AG04449 (cell line): ENCODE results near the gene UACA.

Experiments used
- CTCF ChIA-PET: fragments of 350-600 bp; formaldehyde crosslinking; extraction: SDS; loops from one replicate; lab custom pipeline; 2021; ENCODE audit warnings: antibody characterized with exemption; lab: Yijun Ruan, JAX
- POLR2A ChIA-PET: fragments of 400-600, 350-600 bp; formaldehyde crosslinking; extraction: SDS; loops from one replicate; lab custom pipeline; 2020; ENCODE audit warnings: antibody characterized with exemption, inconsistent platforms; lab: Yijun Ruan, JAX
- DNase-seq: peaks from one replicate; pipeline ENCODE4 v3.0.0-alpha.2; 2010; ENCODE audit warnings: low read depth, low spot score
- H3K4me3 ChIP-seq: 2 replicates; pipeline ENCODE4 v1.5.1; 2011; ENCODE audit warnings: low read depth, mild to moderate bottlenecking, control low read depth, low read length
- CTCF ChIP-seq: IDR thresholded peaks from one replicate; pipeline ENCODE4 v1.5.1; 2011; ENCODE audit warnings: mild to moderate bottlenecking, moderate library complexity, low read length, control low read depth, inconsistent platforms; ENCODE audit not compliant: insufficient read depth; ENCODE audit errors: missing control alignments

UACA gene

DNA sequence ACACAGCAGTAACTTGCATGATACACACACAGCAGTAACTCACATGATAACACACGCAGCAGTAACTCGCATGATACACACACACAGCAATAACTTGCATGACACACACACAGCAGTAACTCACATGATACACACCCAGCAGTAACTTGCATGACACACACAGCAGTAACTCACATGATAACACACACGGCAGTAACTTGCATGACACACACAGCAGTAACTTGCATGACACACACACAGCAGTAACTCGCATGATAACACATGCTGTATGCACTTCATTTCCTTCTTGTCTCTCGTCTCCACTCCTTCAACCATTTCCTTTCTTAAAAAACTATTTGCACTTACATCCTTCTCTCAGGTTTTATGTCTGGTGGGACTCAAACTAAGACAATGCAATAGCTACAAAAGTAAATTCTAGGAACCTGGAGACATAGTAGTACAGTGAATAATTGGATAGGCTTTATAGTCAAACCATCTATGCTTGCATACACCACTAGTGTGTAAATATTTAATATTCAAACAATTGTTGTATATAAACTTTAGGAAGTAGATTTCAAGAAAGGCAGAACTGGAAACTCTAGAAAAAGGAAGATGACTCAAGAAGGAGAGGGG is 130.8 kb downstream of the UACA start:
- no peak overlapping the region for H3K4me3 ChIP-seq
- ChIA-PET CTCF (interaction anchor here (1.4 kb wide), 1 partner anchor 27 kb away, joined by 3 read pairs; no protein-coding TSS in a partner anchor), POLR2A (no interaction called here)
- no peak for DNase-seq
- no peak for TF ChIP-seq CTCF

GRCh38 chr15:70632079-70632478 is 131.3 kb downstream of the UACA start:
- H3K4me3 ChIP-seq = no peak overlapping the region
- no peak for TF ChIP-seq CTCF
- DNase-seq = no peak
- ChIA-PET CTCF (interaction anchor here (1.0 to 1.4 kb wide), 2 partner anchors 26 to 39 kb away, joined by 3 read pairs; no protein-coding TSS in a partner anchor), POLR2A (no interaction called here)

- ChIA-PET POLR2A (no interaction called here), CTCF (no interaction called here)
- H3K4me3 ChIP-seq = no peak overlapping the region
- TF ChIP-seq CTCF = no peak
- no peak for DNase-seq
These were observed 133.6 kb downstream of the UACA start for GRCh38 chr15:70629735-70630273.

GRCh38 chr15:70628549-70628896 is 134.8 kb downstream of the UACA start:
- CTCF ChIA-PET = interaction anchor here (0.8 to 1.0 kb wide), 3 partner anchors 12 to 140 kb away, joined by 3 to 5 read pairs (median 3); no protein-coding TSS in a partner anchor
- POLR2A ChIA-PET = no interaction called here
- TF ChIP-seq CTCF = no peak

GRCh38 chr15:70627734-70628548 is 135.4 kb downstream of the UACA start:
- no peak for TF ChIP-seq CTCF
- ChIA-PET CTCF (interaction anchor here (0.8 to 1.0 kb wide), 3 partner anchors 11 to 140 kb away, joined by 3 to 5 read pairs (median 3); no protein-coding TSS in a partner anchor), POLR2A (no interaction called here)
- H3K4me3 ChIP-seq = no peak overlapping the region
- no peak for DNase-seq

More at GRCh38 chr15:70628549-70628896, 134.8 kb downstream of the UACA start:
- no peak overlapping the region for H3K4me3 ChIP-seq
- DNase-seq = no peak

DNA sequence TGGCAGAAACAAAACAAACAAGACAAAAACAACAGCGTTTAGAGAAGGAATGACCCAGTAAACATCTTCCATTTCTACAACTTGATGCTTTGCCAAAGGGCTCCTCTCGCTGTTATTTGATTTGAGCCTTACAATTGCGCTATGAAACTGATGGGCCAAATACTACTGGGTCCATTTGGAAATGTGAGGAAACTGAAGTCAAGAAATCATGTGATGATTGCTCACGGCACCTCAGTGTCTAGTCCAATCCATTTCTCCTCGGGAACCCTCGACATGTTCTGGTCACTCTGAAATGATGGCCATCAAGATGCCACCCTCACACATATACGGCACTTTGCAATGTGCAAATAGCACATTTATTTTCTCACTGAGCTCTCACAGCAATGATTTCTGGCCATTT is 136.0 kb downstream of the UACA start:
- DNase-seq = no peak
- no peak for TF ChIP-seq CTCF
- no peak overlapping the region for H3K4me3 ChIP-seq
- ChIA-PET POLR2A (no interaction called here), CTCF (interaction anchor here (1.0 kb wide), 2 partner anchors 59 to 139 kb away, joined by 3 to 5 read pairs; no protein-coding TSS in a partner anchor)
